K562 (cell line): ENCODE results near the gene PEX6. TPM values are rescaled to one million over a fixed set of nuclear protein-coding genes. Genes with fewer than 3 reads are reported as not detected.

Source experiments
- BCOR ChIP-seq: fragments of 450-650 bp; IDR thresholded peaks from 2 replicates; pipeline ENCODE4 v1.6.1; 2016
- HDAC8 ChIP-seq: fragments of 450-650 bp; IDR thresholded peaks from 2 replicates; pipeline ENCODE4 v1.6.1; 2016; ENCODE audit warnings: mild to moderate bottlenecking, missing genetic modification characterization, moderate library complexity, missing compliant biosample characterization
- HMG20A ChIP-seq: fragments of 450-650 bp; formaldehyde crosslinking; conservative IDR thresholded peaks from 2 replicates; pipeline ENCODE4 v1.4.0; 2020; ENCODE audit warnings: mild to moderate bottlenecking, mixed read lengths
- KLF1 ChIP-seq: fragments of 450-650 bp; IDR thresholded peaks from 2 replicates; pipeline ENCODE4 v1.6.1; 2016; ENCODE audit warnings: missing genetic modification characterization, missing compliant biosample characterization
- MTA3 ChIP-seq: fragments of 450-650 bp; formaldehyde crosslinking; IDR thresholded peaks from 2 replicates; pipeline ENCODE4 v1.6.1; 2017; ENCODE audit warnings: mild to moderate bottlenecking, borderline replicate concordance
- MYC ChIP-seq, 2 experiments: fragments of 250-450 bp in 1 of 2; sonication (Bioruptor Pico) in 1 of 2; IDR thresholded peaks; 2 replicates each; pipeline versions ENCODE4 v1.5.1 to v1.6.1; 2012 to 2021; ENCODE audit warnings: low read depth in 2 of 2, borderline replicate concordance in 1 of 2, improper control_type of control experiment in 1 of 2, low read length in 1 of 2, mild to moderate bottlenecking in 1 of 2, moderate library complexity in 1 of 2
- NCOA2 ChIP-seq, 2 experiments: fragments of 450-650 bp; IDR thresholded peaks; 2 replicates each; pipeline ENCODE4 v1.6.1; 2018; ENCODE audit warnings: mild to moderate bottlenecking in 2 of 2, moderate library complexity in 1 of 2; ENCODE audit not compliant: partially characterized antibody in 2 of 2
- NFRKB ChIP-seq: fragments of 450-650 bp; IDR thresholded peaks from 2 replicates; pipeline ENCODE4 v1.6.1; 2016; ENCODE audit warnings: low read depth
- NR2C1 ChIP-seq, 2 experiments: fragments of 450-650 bp; IDR thresholded peaks; 2 replicates each; pipeline ENCODE4 v1.6.1; 2017; ENCODE audit warnings: mild to moderate bottlenecking in 2 of 2, antibody characterized with exemption in 1 of 2, inconsistent platforms in 1 of 2, missing compliant biosample characterization in 1 of 2, missing genetic modification characterization in 1 of 2
- POLR2AphosphoS2 ChIP-seq: IDR thresholded peaks from 2 replicates; pipeline ENCODE4 v1.6.1; 2012; ENCODE audit warnings: low read length, improper control_type of control experiment
- SAFB ChIP-seq: fragments of 200-400 bp; formaldehyde crosslinking; IDR thresholded peaks from 2 replicates; pipeline ENCODE4 v1.6.1; 2017; ENCODE audit warnings: low read depth, low read length, borderline replicate concordance
- SIN3B ChIP-seq: fragments of 450-650 bp; IDR thresholded peaks from 2 replicates; pipeline ENCODE4 v1.6.1; 2017; ENCODE audit warnings: low read depth, mild to moderate bottlenecking, moderate library complexity
- SP1 ChIP-seq: sonication (generic); formaldehyde crosslinking; IDR thresholded peaks from 2 replicates; pipeline ENCODE4 v1.8.1; 2022; ENCODE audit warnings: mild to moderate bottlenecking, missing genetic modification reagents
- TEAD4 ChIP-seq, 2 experiments: sonication (generic) in 1 of 2; formaldehyde crosslinking in 1 of 2; IDR thresholded peaks; 2 replicates each; pipeline versions ENCODE4 v1.6.1 to v1.8.0; 2012 to 2022; ENCODE audit warnings: borderline replicate concordance in 1 of 2, inconsistent platforms in 1 of 2, low read length in 1 of 2, mild to moderate bottlenecking in 1 of 2, missing genetic modification reagents in 1 of 2
- ZBTB8A ChIP-seq: fragments of 450-650 bp; IDR thresholded peaks from 2 replicates; pipeline ENCODE4 v1.6.1; 2018; ENCODE audit warnings: mild to moderate bottlenecking, moderate library complexity; ENCODE audit not compliant: partially characterized antibody
- ZFX ChIP-seq: sonication (generic); formaldehyde crosslinking; IDR thresholded peaks from 2 replicates; pipeline ENCODE4 v1.8.0; 2022; ENCODE audit warnings: mild to moderate bottlenecking, missing genetic modification reagents, moderate library complexity
- ZNF133 ChIP-seq: fragments of 250-450 bp; sonication (Bioruptor Pico); IDR thresholded peaks from 2 replicates; pipeline ENCODE4 v1.4.0; 2020; ENCODE audit warnings: mild to moderate bottlenecking
- ZNF174 ChIP-seq: fragments of 250-450 bp; sonication (Bioruptor Pico); IDR thresholded peaks from 2 replicates; pipeline ENCODE4 v1.4.0; 2020; ENCODE audit warnings: mild to moderate bottlenecking
- ZNF830 ChIP-seq: fragments of 250-450 bp; sonication (Bioruptor Pico); IDR thresholded peaks from 2 replicates; pipeline ENCODE4 v1.5.0; 2021; ENCODE audit warnings: mild to moderate bottlenecking
- polyA plus RNA-seq, 8 experiments: library from polyadenylated mRNA; depleted of rRNA in 4 of 8; stranded (reverse) in 5 of 8; unstranded in 3 of 8; fragments of >200 nt; fragmentation: Nextera tagmentation in 2 of 8; fragmentation: Illumina TruSeq in 1 of 8; extraction: Ambion mirVana in 2 of 8; extraction: Trizol in 1 of 8; gene quantifications; 2 replicates each; pipeline versions ENCODE4 v1.2.1 to v1.2.3, GENCODE V29; 2011 to 2014; ENCODE audit warnings: inconsistent platforms in 1 of 8, missing spikeins in 1 of 8
- total RNA-seq, 7 experiments: library from RNA; depleted of rRNA in 6 of 7; stranded (reverse); fragments of >200 nt in 6 of 7; fragmentation: Illumina TruSeq in 2 of 7; extraction: Trizol in 2 of 7; gene quantifications; 2 replicates each; pipeline versions ENCODE4 v1.2.1 to v1.2.3, GENCODE V29; 2011 to 2021; ENCODE audit warnings: low replicate concordance in 1 of 7
- TF ChIP-seq, protein P1 (sequence below): sonication (generic); formaldehyde crosslinking; IDR thresholded peaks from 2 replicates; pipeline ENCODE4 v1.8.0; 2022; ENCODE audit warnings: mild to moderate bottlenecking, missing genetic modification reagents
- TF ChIP-seq, protein P2 (sequence below), 2 experiments: fragments of 450-650 bp; IDR thresholded peaks; 2 replicates each; pipeline ENCODE4 v1.6.1; 2018; ENCODE audit warnings: mild to moderate bottlenecking in 2 of 2, low read depth in 1 of 2; ENCODE audit not compliant: partially characterized antibody in 2 of 2

PEX6 gene
- total and polyA plus RNA-seq, 9 of the 15 experiments (the other 6 are each of a cell fraction or from before 2014, with no cell fraction given), result 0.17 to 20.8 (median 6.9) TPM

DNA sequence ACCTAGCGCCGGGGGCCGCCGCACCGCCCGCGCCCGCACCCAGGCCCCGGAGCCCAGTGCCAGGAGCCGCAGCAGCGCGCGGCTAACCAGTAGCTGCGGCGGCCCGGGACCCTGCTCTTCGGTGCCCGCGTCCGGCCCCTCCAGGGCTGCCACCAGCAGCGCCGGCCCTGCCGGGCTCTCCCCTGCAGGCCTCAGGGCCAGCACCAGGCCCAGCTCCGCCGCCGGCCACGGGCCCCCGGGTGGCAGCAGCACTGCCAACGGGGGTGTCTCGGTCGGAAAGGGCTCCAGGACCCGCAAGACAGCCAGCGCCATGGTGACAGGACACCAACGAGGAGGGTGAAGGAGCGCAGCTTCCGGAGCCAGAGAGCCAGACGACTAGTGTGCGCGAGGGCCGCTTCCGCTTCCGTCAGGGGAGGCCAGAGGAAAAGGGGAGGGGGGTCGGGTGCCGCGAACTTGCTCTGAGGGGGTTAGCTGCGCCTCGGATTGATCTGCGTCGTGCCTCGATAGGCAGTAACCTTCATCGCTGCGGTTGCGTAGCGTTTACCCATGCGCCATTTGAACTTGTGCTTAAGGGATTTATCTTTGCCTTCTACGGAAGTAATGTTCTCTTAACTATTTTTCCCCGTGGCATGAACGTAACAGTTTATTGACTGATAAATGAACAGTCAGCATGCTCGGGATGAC lies at the start of gene PEX6 (continued):
- TF ChIP-seq TEAD4 (IDR thresholded peaks at IDR 0.05; ENCODE audit: low read length) (0 out of 2 replicates have a peak, but pooled peaks have one; percentile 8), TEAD4 (CRISPR knock-in tag; IDR thresholded peaks at IDR 0.05; ENCODE audit: borderline replicate concordance) (no peak), KLF1 (tag) (0 out of 2 replicates have a peak, but pooled peaks have one; percentile 35), NR2C1 (IDR thresholded peaks at IDR 0.05) (peak; percentile 31), NR2C1 (tag; IDR thresholded peaks at IDR 0.05) (peak; percentile 65; the same call in 1 of the 2 replicates), POLR2AphosphoS2 (peak; percentile 83; the same call in 1 of the 2 replicates), MYC (IDR thresholded peaks at IDR 0.05; ENCODE audit: low read depth, low read length) (peak; percentile 94), MYC (CRISPR knock-in tag; IDR thresholded peaks at IDR 0.05; ENCODE audit: borderline replicate concordance, low read depth) (no peak; the same call in 1 of the 2 replicates), MTA3 (peak; percentile 49; the same call in 1 of the 2 replicates), NCOA2 (IDR thresholded peaks at IDR 0.05; ENCODE audit: partially characterized antibody in 2 of 2) (no peak), BCOR (peak; percentile 59; the same call in 1 of the 2 replicates), SP1 (CRISPR knock-in tag) (peak; percentile 63; the same call in 1 of the 2 replicates), SAFB (no peak), ZNF133 (CRISPR knock-in tag) (no peak), HDAC8 (tag) (no peak), HMG20A (no peak), ZBTB8A (no peak), ZNF174 (CRISPR knock-in tag) (no peak), SIN3B (peak; percentile 70; the same call in 1 of the 2 replicates), ZNF830 (CRISPR knock-in tag) (0 out of 2 replicates have a peak, but pooled peaks have one; percentile 44), NFRKB (0 out of 2 replicates have a peak, but pooled peaks have one; percentile 74), ZFX (peak; percentile 94)
- TF ChIP-seq, protein P1, sequence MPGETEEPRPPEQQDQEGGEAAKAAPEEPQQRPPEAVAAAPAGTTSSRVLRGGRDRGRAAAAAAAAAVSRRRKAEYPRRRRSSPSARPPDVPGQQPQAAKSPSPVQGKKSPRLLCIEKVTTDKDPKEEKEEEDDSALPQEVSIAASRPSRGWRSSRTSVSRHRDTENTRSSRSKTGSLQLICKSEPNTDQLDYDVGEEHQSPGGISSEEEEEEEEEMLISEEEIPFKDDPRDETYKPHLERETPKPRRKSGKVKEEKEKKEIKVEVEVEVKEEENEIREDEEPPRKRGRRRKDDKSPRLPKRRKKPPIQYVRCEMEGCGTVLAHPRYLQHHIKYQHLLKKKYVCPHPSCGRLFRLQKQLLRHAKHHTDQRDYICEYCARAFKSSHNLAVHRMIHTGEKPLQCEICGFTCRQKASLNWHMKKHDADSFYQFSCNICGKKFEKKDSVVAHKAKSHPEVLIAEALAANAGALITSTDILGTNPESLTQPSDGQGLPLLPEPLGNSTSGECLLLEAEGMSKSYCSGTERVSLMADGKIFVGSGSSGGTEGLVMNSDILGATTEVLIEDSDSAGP (CRISPR knock-in tag), result 0 out of 2 replicates have a peak, but pooled peaks have one; percentile 43
- TF ChIP-seq, protein P2, sequence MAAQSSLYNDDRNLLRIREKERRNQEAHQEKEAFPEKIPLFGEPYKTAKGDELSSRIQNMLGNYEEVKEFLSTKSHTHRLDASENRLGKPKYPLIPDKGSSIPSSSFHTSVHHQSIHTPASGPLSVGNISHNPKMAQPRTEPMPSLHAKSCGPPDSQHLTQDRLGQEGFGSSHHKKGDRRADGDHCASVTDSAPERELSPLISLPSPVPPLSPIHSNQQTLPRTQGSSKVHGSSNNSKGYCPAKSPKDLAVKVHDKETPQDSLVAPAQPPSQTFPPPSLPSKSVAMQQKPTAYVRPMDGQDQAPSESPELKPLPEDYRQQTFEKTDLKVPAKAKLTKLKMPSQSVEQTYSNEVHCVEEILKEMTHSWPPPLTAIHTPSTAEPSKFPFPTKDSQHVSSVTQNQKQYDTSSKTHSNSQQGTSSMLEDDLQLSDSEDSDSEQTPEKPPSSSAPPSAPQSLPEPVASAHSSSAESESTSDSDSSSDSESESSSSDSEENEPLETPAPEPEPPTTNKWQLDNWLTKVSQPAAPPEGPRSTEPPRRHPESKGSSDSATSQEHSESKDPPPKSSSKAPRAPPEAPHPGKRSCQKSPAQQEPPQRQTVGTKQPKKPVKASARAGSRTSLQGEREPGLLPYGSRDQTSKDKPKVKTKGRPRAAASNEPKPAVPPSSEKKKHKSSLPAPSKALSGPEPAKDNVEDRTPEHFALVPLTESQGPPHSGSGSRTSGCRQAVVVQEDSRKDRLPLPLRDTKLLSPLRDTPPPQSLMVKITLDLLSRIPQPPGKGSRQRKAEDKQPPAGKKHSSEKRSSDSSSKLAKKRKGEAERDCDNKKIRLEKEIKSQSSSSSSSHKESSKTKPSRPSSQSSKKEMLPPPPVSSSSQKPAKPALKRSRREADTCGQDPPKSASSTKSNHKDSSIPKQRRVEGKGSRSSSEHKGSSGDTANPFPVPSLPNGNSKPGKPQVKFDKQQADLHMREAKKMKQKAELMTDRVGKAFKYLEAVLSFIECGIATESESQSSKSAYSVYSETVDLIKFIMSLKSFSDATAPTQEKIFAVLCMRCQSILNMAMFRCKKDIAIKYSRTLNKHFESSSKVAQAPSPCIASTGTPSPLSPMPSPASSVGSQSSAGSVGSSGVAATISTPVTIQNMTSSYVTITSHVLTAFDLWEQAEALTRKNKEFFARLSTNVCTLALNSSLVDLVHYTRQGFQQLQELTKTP (IDR thresholded peaks at IDR 0.05; ENCODE audit: low read depth in 1 of 2, partially characterized antibody in 2 of 2), result no peak
